Measurements from ENCODE around the gene ACAP3. TPM values are rescaled to one million over a fixed set of nuclear protein-coding genes. Genes with fewer than 3 reads are reported as not detected.

Gene ACAP3
- total RNA-seq, 2 donors from 2014 or later = 41.6 to 121 TPM

- no peaks in the 10 kb centered on the region for H3K4me1 ChIP-seq (ENCODE audit: control insufficient read depth in 1 of 2, low read depth in 2 of 2)
- H3K27me3 ChIP-seq (replicated peaks; ENCODE audit: insufficient read depth) = no peaks in the 10 kb centered on the region
- no peak for TF ChIP-seq CTCF (IDR thresholded peaks at IDR 0.05)
- peaks cover 53% of the 10 kb centered on the region for H3K36me3 ChIP-seq
- ATAC-seq (ENCODE audit: insufficient number of reproducible peaks, low FRiP score, low read depth) (no peak), DNase-seq (ENCODE audit: low spot score) (no peak)
- H3K9me3 ChIP-seq = no peaks in the 10 kb centered on the region
- no peak overlapping the region for H3K27ac ChIP-seq
- H3K4me3 ChIP-seq = no peak overlapping the region
Measured at GRCh38 chr1:1259119-1259488, 48.6 kb downstream of the ACAP3 start.

GRCh38 chr1:1256956-1257871 is 50.5 kb downstream of the ACAP3 start:
- no peak for DNase-seq (ENCODE audit: low spot score)
- Histone ChIP-seq H3K4me1 (ENCODE audit: control insufficient read depth in 1 of 2, low read depth in 2 of 2) (no peaks in the 10 kb centered on the region), H3K9me3 (no peaks in the 10 kb centered on the region), H3K27ac (no peak overlapping the region), H3K4me3 (no peak overlapping the region), H3K27me3 (replicated peaks; ENCODE audit: insufficient read depth) (no peaks in the 10 kb centered on the region), H3K36me3 (peaks cover 51% of the 10 kb centered on the region)
- ATAC-seq (ENCODE audit: insufficient number of reproducible peaks, low FRiP score, low read depth) = no peak
- no peak for TF ChIP-seq CTCF (IDR thresholded peaks at IDR 0.05)

- no peak for TF ChIP-seq CTCF (IDR thresholded peaks at IDR 0.05)
- DNase-seq (ENCODE audit: low spot score) = no peak
- no peaks in the 10 kb centered on the region for H3K27me3 ChIP-seq (replicated peaks; ENCODE audit: insufficient read depth)
- no peaks in the 10 kb centered on the region for H3K9me3 ChIP-seq
- H3K4me3 ChIP-seq = no peak overlapping the region
- H3K27ac ChIP-seq = no peak overlapping the region
- ATAC-seq (ENCODE audit: insufficient number of reproducible peaks, low FRiP score, low read depth) = no peak
- H3K36me3 ChIP-seq = peaks cover 37% of the 10 kb centered on the region
- H3K4me1 ChIP-seq (ENCODE audit: control insufficient read depth in 1 of 2, low read depth in 2 of 2) = no peaks in the 10 kb centered on the region
Measured at GRCh38 chr1:1255611-1256010, 52.1 kb downstream of the ACAP3 start.

- Histone ChIP-seq H3K36me3 (peaks cover 36% of the 10 kb centered on the region), H3K27ac (no peak overlapping the region), H3K9me3 (no peaks in the 10 kb centered on the region), H3K4me3 (no peak overlapping the region), H3K27me3 (replicated peaks; ENCODE audit: insufficient read depth) (no peaks in the 10 kb centered on the region), H3K4me1 (ENCODE audit: control insufficient read depth in 1 of 2, low read depth in 2 of 2) (no peaks in the 10 kb centered on the region)
- TF ChIP-seq CTCF (IDR thresholded peaks at IDR 0.05) = no peak
- ATAC-seq (ENCODE audit: insufficient number of reproducible peaks, low FRiP score, low read depth) = no peak
- DNase-seq (ENCODE audit: low spot score) = no peak
Measured at GRCh38 chr1:1255078-1255477, 52.7 kb downstream of the ACAP3 start.

GRCh38 chr1:1254667-1254998 is 53.1 kb downstream of the ACAP3 start:
- no peak overlapping the region for H3K4me3 ChIP-seq
- no peak overlapping the region for H3K27ac ChIP-seq
- no peak for ATAC-seq (ENCODE audit: insufficient number of reproducible peaks, low FRiP score, low read depth)
- DNase-seq (ENCODE audit: low spot score) = no peak
- no peak for TF ChIP-seq CTCF (IDR thresholded peaks at IDR 0.05)
- H3K9me3 ChIP-seq = no peaks in the 10 kb centered on the region
- H3K36me3 ChIP-seq = peaks cover 36% of the 10 kb centered on the region
- H3K4me1 ChIP-seq (ENCODE audit: control insufficient read depth in 1 of 2, low read depth in 2 of 2) = no peaks in the 10 kb centered on the region
- no peaks in the 10 kb centered on the region for H3K27me3 ChIP-seq (replicated peaks; ENCODE audit: insufficient read depth)
